ENCODE results near the gene HSF2.

- TF ChIP-seq, protein P1, sequence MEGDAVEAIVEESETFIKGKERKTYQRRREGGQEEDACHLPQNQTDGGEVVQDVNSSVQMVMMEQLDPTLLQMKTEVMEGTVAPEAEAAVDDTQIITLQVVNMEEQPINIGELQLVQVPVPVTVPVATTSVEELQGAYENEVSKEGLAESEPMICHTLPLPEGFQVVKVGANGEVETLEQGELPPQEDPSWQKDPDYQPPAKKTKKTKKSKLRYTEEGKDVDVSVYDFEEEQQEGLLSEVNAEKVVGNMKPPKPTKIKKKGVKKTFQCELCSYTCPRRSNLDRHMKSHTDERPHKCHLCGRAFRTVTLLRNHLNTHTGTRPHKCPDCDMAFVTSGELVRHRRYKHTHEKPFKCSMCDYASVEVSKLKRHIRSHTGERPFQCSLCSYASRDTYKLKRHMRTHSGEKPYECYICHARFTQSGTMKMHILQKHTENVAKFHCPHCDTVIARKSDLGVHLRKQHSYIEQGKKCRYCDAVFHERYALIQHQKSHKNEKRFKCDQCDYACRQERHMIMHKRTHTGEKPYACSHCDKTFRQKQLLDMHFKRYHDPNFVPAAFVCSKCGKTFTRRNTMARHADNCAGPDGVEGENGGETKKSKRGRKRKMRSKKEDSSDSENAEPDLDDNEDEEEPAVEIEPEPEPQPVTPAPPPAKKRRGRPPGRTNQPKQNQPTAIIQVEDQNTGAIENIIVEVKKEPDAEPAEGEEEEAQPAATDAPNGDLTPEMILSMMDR (IDR thresholded peaks at IDR 0.05; ENCODE audit: low read depth, low read length, missing input control), result no peak
- TF ChIP-seq YY1 (IDR thresholded peaks at IDR 0.05) (no peak), TAF1 (conservative IDR thresholded peaks at IDR 0.05) (no peak), RAD21 (IDR thresholded peaks at IDR 0.05) (no peak)
- TF ChIP-seq, protein P2, sequence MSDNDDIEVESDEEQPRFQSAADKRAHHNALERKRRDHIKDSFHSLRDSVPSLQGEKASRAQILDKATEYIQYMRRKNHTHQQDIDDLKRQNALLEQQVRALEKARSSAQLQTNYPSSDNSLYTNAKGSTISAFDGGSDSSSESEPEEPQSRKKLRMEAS (IDR thresholded peaks at IDR 0.05), result no peak
These were observed 62.4 kb downstream of the HSF2 start for GRCh38 chr6:122461885-122462284.

Data from liver (tissue), 3 donors.